ENCODE results near the gene RPTOR.

The RPTOR gene

GRCh38 chr17:80854220-80854619 is 309.6 kb downstream of the RPTOR start:
- DNase-seq: no peak

GRCh38 chr17:80855196-80855947 is 310.7 kb downstream of the RPTOR start:
- no peak for DNase-seq

GRCh38 chr17:80855948-80856862 is 311.6 kb downstream of the RPTOR start:
- DNase-seq: no peak

- DNase-seq: no peak
These were observed 312.5 kb downstream of the RPTOR start for GRCh38 chr17:80856863-80857755.

- no peak for DNase-seq
These were observed 313.1 kb downstream of the RPTOR start for GRCh38 chr17:80857756-80858171.

- DNase-seq: no peak
These were observed 313.8 kb downstream of the RPTOR start for GRCh38 chr17:80858301-80859001.

- DNase-seq: no peak
These were observed 314.6 kb downstream of the RPTOR start for GRCh38 chr17:80859002-80859941.

GRCh38 chr17:80860101-80860671 is 315.5 kb downstream of the RPTOR start:
- DNase-seq: no peak

GRCh38 chr17:80860703-80861417 is 316.2 kb downstream of the RPTOR start:
- no peak for DNase-seq

GRCh38 chr17:80861418-80861815 is 316.8 kb downstream of the RPTOR start:
- DNase-seq: no peak

GRCh38 chr17:80861892-80862291 is 317.3 kb downstream of the RPTOR start:
- DNase-seq: no peak

GRCh38 chr17:80862481-80862961 is 317.9 kb downstream of the RPTOR start:
- no peak for DNase-seq

- no peak for DNase-seq
These were observed 318.3 kb downstream of the RPTOR start for GRCh38 chr17:80862978-80863377.

GRCh38 chr17:80863626-80864025 is 319.0 kb downstream of the RPTOR start:
- DNase-seq: no peak

- no peak for DNase-seq
These were observed 320.1 kb downstream of the RPTOR start for GRCh38 chr17:80864751-80865150.

- DNase-seq: peak; percentile 35 to 37
These were observed 321.6 kb downstream of the RPTOR start for GRCh38 chr17:80866050-80866793.

- DNase-seq: no peak
These were observed 323.5 kb downstream of the RPTOR start for GRCh38 chr17:80868022-80868609.

GRCh38 chr17:80869481-80870145 is 325.0 kb downstream of the RPTOR start:
- no peak for DNase-seq
